ENCODE data around the gene TBX18.

The TBX18 gene

GRCh38 chr6:84768442-84769174, 4.2 kb upstream of the TBX18 start:
- no peaks in the 10 kb centered on the region for H3K9me3 ChIP-seq (ENCODE audit: control insufficient read depth, low read length)
- H3K27me3 ChIP-seq (ENCODE audit: control insufficient read depth, insufficient read depth, low read length): peaks cover 28% of the 10 kb centered on the region
- no peak overlapping the region for H3K4me3 ChIP-seq (ENCODE audit: low read depth, low read length)
- H3K27ac ChIP-seq: no peak overlapping the region
- H3K36me3 ChIP-seq (ENCODE audit: control insufficient read depth, insufficient read depth, low read length): no peaks in the 10 kb centered on the region
- TF ChIP-seq CTCF (IDR thresholded peaks at IDR 0.05): no peak
- H3K4me1 ChIP-seq: no peaks in the 10 kb centered on the region
- H3K9ac ChIP-seq: no peak overlapping the region
- no peak overlapping the region for H2AFZ ChIP-seq
- H3K4me2 ChIP-seq (ENCODE audit: low read length): no peak overlapping the region
- H3K79me2 ChIP-seq: no peaks in the 10 kb centered on the region

DNA sequence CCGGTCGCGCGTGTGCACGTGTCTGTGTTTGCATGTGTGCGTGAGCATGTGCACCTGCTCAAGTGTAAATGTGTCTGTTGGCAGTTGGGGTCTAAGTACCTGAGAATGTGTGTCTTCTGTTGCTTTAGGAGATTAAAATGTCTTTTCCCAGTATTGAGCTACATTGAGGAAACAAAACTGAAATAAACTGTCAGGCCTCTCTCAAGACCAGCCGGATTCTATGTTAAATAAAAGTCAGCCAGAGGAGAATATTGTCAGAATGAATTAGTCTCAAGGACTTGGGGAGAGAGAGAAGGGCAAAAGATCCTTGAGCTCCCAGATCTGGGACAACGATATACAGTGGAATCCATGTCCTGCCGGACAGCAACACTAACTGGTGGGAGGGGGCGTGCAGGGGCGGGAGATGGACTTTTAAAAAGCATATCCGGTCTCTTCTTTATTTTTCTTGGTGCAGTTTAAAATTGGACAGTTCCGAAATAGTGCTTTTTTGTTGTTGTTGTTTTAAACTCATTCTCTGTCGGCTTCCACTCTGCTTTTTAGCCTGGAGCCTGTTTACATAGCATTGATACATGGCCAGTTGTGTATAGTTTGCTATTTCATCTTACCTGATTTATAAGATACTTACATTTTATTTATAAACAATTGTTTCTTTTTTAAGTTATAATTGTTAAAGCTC, 3.3 kb upstream of the TBX18 start:
- Histone ChIP-seq H3K9me3 (ENCODE audit: control insufficient read depth, low read length) (no peaks in the 10 kb centered on the region), H3K4me3 (ENCODE audit: low read depth, low read length) (no peak overlapping the region), H3K27me3 (ENCODE audit: control insufficient read depth, insufficient read depth, low read length) (peaks cover 31% of the 10 kb centered on the region)

DNA sequence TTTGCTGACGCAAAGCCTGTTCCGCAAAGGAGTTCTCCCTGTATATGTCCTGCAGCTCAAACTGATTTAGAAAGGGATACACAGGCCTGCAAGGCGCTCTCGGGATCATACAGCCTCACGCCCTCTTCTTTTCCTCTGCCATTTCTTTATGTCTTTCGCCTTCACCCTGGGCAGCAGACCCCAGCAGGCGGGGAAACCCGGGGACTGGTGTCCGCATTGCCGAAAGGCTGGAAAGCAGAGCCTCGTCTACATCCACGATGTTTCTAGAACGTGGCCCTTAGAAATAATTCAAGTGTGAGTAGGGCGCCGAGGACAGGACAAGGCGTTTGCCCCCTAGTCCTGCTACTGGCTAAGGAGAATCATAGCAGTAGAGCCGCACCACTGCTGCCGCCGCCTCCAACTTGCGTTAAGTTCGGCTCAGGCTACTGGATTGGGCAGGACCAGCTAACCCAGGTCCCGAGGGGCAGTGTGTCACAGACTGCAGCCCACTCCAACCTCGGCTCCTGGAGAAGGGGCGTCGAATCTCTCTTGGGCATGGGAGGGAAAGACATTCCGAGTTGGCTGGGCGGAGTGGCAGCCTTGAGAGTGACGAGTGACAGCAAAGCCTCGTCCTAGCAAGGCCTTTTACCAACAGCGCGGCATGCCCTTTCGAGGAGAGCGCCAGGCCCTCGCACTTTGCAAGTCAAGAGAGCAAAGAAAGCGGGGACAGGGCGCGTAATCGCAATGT, 2.6 kb upstream of the TBX18 start:
- Histone ChIP-seq H2AFZ (no peak overlapping the region), H3K9me3 (ENCODE audit: control insufficient read depth, low read length) (no peaks in the 10 kb centered on the region), H3K4me2 (ENCODE audit: low read length) (no peak overlapping the region), H3K79me2 (no peaks in the 10 kb centered on the region), H3K27ac (no peak overlapping the region), H3K4me1 (no peaks in the 10 kb centered on the region), H3K36me3 (ENCODE audit: control insufficient read depth, insufficient read depth, low read length) (no peaks in the 10 kb centered on the region), H3K4me3 (ENCODE audit: low read depth, low read length) (no peak overlapping the region), H3K27me3 (ENCODE audit: control insufficient read depth, insufficient read depth, low read length) (peaks cover 29% of the 10 kb centered on the region), H3K9ac (no peak overlapping the region)
- no peak for TF ChIP-seq CTCF (IDR thresholded peaks at IDR 0.05)

More for the DNA sequence above, 3.3 kb upstream of the TBX18 start:
- Histone ChIP-seq H3K79me2 (no peaks in the 10 kb centered on the region), H3K9ac (no peak overlapping the region), H3K4me1 (no peaks in the 10 kb centered on the region), H3K4me2 (ENCODE audit: low read length) (no peak overlapping the region), H3K27ac (no peak overlapping the region), H2AFZ (no peak overlapping the region), H3K36me3 (ENCODE audit: control insufficient read depth, insufficient read depth, low read length) (no peaks in the 10 kb centered on the region)
- TF ChIP-seq CTCF (IDR thresholded peaks at IDR 0.05): no peak

DNA sequence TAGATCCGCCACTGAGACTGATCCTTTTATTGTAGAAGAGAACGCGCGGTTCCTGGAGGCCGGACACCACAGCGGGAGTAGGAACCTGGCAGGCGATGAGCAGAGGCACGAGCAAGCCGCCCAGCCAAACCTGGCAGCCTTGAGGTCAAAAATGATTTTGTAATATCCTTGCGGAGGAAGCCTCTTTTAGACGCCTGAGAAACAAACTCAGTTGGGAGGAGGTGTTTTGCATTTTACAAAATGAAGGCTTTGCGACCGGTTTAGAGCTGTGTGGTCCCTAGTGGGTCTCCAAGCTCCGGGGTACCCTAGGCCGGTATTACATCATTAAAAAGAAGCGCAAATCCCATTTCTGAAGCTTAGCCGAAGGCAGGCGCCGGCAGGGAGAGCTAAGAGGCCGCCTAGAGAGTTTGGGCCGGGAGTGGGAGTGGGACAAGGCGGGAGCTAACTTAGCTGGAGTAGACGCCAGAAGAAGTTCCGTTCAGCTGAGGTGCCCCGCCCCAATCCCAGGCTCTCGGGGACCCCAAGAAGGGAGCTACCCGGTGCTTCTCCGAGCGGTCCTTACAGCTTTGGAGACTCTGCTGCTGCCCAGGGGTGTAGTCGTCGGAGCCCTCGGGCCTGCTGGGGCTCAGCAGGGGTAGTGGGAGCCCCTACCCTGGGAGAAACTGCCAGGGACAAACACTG, 1.9 kb upstream of the TBX18 start:
- H3K27ac ChIP-seq: no peak overlapping the region
- no peaks in the 10 kb centered on the region for H3K9me3 ChIP-seq (ENCODE audit: control insufficient read depth, low read length)

More for the DNA sequence above, 1.9 kb upstream of the TBX18 start:
- no peaks in the 10 kb centered on the region for H3K79me2 ChIP-seq
- H3K9ac ChIP-seq: no peak overlapping the region
- no peak for TF ChIP-seq CTCF (IDR thresholded peaks at IDR 0.05)
- no peaks in the 10 kb centered on the region for H3K4me1 ChIP-seq
- no peak overlapping the region for H2AFZ ChIP-seq
- no peak overlapping the region for H3K4me2 ChIP-seq (ENCODE audit: low read length)
- peaks cover 23% of the 10 kb centered on the region for H3K27me3 ChIP-seq (ENCODE audit: control insufficient read depth, insufficient read depth, low read length)
- H3K36me3 ChIP-seq (ENCODE audit: control insufficient read depth, insufficient read depth, low read length): no peaks in the 10 kb centered on the region
- no peak overlapping the region for H3K4me3 ChIP-seq (ENCODE audit: low read depth, low read length)
